Osteoblast (primary cell): ENCODE data around the gene CACNA1E. TPM values are rescaled to one million over a fixed set of nuclear protein-coding genes. Genes with fewer than 3 reads are reported as not detected.

Source experiments
- DNase-seq: peaks from one replicate; pipeline ENCODE4 v3.0.0; 2011; ENCODE audit warnings: low spot score, mixed read lengths; ENCODE audit not compliant: insufficient read length; ENCODE audit errors: missing footprints
- H2AFZ ChIP-seq: 2 replicates; pipeline ENCODE4 v1.6.0; 2011; ENCODE audit warnings: mild to moderate bottlenecking, low read length
- H3K27ac ChIP-seq: 2 replicates; pipeline ENCODE4 v1.5.1; 2011; ENCODE audit warnings: mild to moderate bottlenecking, low read depth, low read length, moderate library complexity
- H3K27me3 ChIP-seq: 2 replicates; pipeline ENCODE4 v1.6.0; 2012; ENCODE audit warnings: mild to moderate bottlenecking, control low read depth, inconsistent platforms, low read length, moderate library complexity; ENCODE audit not compliant: insufficient read depth
- H3K36me3 ChIP-seq: 2 replicates; pipeline ENCODE4 v1.5.1; 2011; ENCODE audit warnings: mild to moderate bottlenecking, low read length, control low read depth, moderate library complexity; ENCODE audit not compliant: insufficient read depth
- H3K4me1 ChIP-seq: 2 replicates; pipeline ENCODE4 v1.5.1; 2011; ENCODE audit warnings: mild to moderate bottlenecking, low read length, control low read depth, moderate library complexity; ENCODE audit not compliant: insufficient read depth
- H3K4me2 ChIP-seq: 2 replicates; pipeline ENCODE4 v1.6.0; 2011; ENCODE audit warnings: mild to moderate bottlenecking, low read length; ENCODE audit not compliant: insufficient read depth
- H3K4me3 ChIP-seq: fragments of 200-600 bp; sonication (generic); 3 replicates; pipeline ENCODE4 v1.5.1; 2012; ENCODE audit warnings: mild to moderate bottlenecking, low read length, inconsistent platforms; ENCODE audit not compliant: insufficient read depth
- H3K79me2 ChIP-seq: 2 replicates; pipeline ENCODE4 v1.6.0; 2012; ENCODE audit warnings: mild to moderate bottlenecking, low read length, control low read depth, inconsistent platforms; ENCODE audit not compliant: insufficient read depth
- H3K9me3 ChIP-seq: 2 replicates; pipeline ENCODE4 v1.5.1; 2011; ENCODE audit warnings: low read depth, low read length, control low read depth
- H4K20me1 ChIP-seq: 2 replicates; pipeline ENCODE4 v1.6.0; 2012; ENCODE audit warnings: mild to moderate bottlenecking, low read length, control low read depth; ENCODE audit not compliant: insufficient read depth
- total RNA-seq: library from RNA; depleted of rRNA; stranded (reverse); fragments of >200 nt; gene quantifications from 2 replicates; pipeline ENCODE4 v1.2.3, GENCODE V29; 2012
- TF ChIP-seq, protein P1 (sequence below): IDR thresholded peaks from 2 replicates; pipeline ENCODE4 v1.5.1; 2011; ENCODE audit warnings: mild to moderate bottlenecking, low read depth, low read length, moderate library complexity; ENCODE audit errors: extremely low read depth

The CACNA1E gene
- total RNA-seq, 1 donor: under 0.01 TPM

DNA sequence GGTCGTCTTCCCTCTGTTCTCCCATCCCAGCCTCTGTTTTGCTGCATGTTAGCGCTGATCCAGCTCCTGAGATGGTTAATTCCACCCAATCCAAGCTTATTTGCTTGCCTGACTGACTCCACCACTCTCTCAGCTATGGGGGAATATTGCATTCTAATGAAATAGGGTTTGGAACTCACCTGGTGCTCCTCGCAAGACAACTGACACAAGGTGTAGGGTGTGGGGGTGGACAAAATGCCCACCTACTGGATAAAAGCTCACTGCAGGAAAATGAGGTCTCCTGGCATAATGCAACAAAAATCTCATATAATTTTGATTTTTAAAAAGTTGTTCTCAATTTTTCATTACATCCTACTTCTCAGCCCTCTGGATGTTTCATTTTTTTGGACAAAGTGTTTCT lies 319.1 kb downstream of the CACNA1E start:
- no peaks in the 10 kb centered on the region for H3K79me2 ChIP-seq
- H3K36me3 ChIP-seq: no peaks in the 10 kb centered on the region
- H3K4me3 ChIP-seq: no peak overlapping the region
- H3K9me3 ChIP-seq: no peaks in the 10 kb centered on the region
- H3K27me3 ChIP-seq: no peaks in the 10 kb centered on the region
- TF ChIP-seq, protein P1, sequence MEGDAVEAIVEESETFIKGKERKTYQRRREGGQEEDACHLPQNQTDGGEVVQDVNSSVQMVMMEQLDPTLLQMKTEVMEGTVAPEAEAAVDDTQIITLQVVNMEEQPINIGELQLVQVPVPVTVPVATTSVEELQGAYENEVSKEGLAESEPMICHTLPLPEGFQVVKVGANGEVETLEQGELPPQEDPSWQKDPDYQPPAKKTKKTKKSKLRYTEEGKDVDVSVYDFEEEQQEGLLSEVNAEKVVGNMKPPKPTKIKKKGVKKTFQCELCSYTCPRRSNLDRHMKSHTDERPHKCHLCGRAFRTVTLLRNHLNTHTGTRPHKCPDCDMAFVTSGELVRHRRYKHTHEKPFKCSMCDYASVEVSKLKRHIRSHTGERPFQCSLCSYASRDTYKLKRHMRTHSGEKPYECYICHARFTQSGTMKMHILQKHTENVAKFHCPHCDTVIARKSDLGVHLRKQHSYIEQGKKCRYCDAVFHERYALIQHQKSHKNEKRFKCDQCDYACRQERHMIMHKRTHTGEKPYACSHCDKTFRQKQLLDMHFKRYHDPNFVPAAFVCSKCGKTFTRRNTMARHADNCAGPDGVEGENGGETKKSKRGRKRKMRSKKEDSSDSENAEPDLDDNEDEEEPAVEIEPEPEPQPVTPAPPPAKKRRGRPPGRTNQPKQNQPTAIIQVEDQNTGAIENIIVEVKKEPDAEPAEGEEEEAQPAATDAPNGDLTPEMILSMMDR: no peak
- no peak overlapping the region for H3K27ac ChIP-seq
- no peak for DNase-seq
- H2AFZ ChIP-seq: no peak overlapping the region
- no peak overlapping the region for H3K4me2 ChIP-seq
- H4K20me1 ChIP-seq: no peaks in the 10 kb centered on the region
- H3K4me1 ChIP-seq: no peaks in the 10 kb centered on the region

DNA sequence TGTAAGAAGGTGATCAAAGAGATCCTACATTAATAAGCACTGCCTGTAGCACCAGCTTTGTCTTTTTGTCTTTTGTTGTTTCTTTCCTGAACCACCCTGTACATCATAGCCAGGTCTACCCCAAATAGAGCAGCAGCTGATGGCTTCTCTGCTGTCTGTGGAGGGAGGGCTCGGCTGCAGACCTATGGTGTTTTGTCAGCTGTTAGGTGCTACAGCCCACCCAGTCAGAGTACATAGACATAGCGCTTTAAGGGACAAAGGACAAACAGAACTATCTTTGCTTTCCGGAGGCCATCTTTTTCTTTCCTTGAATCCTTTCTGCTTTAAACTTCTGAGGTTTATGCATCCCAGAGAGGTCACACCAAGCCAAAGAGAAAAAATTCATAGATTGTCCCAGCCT lies 320.1 kb downstream of the CACNA1E start:
- Histone ChIP-seq H3K27me3 (no peaks in the 10 kb centered on the region), H3K9me3 (no peaks in the 10 kb centered on the region), H3K79me2 (no peaks in the 10 kb centered on the region), H2AFZ (no peak overlapping the region), H3K4me2 (no peak overlapping the region), H3K4me3 (no peak overlapping the region), H4K20me1 (no peaks in the 10 kb centered on the region), H3K36me3 (no peaks in the 10 kb centered on the region), H3K4me1 (no peaks in the 10 kb centered on the region), H3K27ac (no peak overlapping the region)
- TF ChIP-seq, protein P1: no peak
- DNase-seq: no peak

DNA sequence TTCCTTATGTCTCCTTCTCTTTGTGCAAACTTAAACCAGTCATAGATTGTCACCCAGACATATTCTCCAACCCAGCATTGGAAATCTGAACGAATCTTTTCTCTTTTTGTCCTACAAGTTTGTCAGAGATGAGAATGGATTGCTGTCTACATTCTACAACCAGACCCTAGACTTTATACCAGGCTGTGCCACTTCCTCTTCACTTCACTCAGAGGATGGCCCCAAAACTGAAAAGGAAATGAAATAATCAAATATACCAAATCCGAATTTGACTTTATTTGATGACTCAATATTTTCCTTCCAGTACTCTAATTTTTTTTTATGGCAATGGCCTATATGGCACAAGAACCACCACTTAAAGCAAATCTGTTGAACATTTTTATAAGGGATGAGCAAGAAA lies 321.7 kb downstream of the CACNA1E start:
- Histone ChIP-seq H3K79me2 (no peaks in the 10 kb centered on the region), H3K9me3 (no peaks in the 10 kb centered on the region), H3K4me3 (no peak overlapping the region), H3K27me3 (no peaks in the 10 kb centered on the region), H3K27ac (no peak overlapping the region), H3K36me3 (no peaks in the 10 kb centered on the region), H3K4me2 (no peak overlapping the region), H4K20me1 (no peaks in the 10 kb centered on the region), H3K4me1 (no peaks in the 10 kb centered on the region), H2AFZ (no peak overlapping the region)
- no peak for DNase-seq
- TF ChIP-seq, protein P1: no peak

DNA sequence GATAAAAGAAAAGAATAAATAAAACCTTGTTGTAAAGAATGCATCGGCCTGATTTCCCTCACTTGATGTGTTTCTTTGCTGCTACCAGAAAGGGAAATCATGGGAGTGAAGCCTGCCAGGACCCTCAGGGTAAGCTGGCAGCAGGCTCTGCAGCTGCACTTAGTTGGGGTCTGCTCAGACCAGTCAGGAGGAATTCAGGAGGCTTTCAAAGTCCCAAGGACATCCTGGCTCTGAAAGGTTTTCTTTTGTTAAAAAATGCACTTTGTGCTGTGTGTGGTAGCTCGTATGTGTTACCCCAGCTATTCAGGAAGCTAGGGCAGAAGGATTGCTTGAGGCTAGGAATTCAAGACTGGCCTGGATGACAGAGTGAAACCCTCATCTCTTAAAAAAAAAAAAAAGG lies 323.4 kb downstream of the CACNA1E start:
- no peak overlapping the region for H3K4me3 ChIP-seq
- no peaks in the 10 kb centered on the region for H4K20me1 ChIP-seq
- H3K4me2 ChIP-seq: no peak overlapping the region
- no peaks in the 10 kb centered on the region for H3K27me3 ChIP-seq
- H3K4me1 ChIP-seq: no peaks in the 10 kb centered on the region
- H3K36me3 ChIP-seq: no peaks in the 10 kb centered on the region
- no peak for DNase-seq
- H3K79me2 ChIP-seq: no peaks in the 10 kb centered on the region
- TF ChIP-seq, protein P1: no peak
- no peak overlapping the region for H3K27ac ChIP-seq
- H2AFZ ChIP-seq: no peak overlapping the region
- H3K9me3 ChIP-seq: no peaks in the 10 kb centered on the region
